Upper lobe of right lung (tissue), 1 donor: ENCODE measurements around the gene YPEL2. TPM values are rescaled to one million over a fixed set of nuclear protein-coding genes. Genes with fewer than 3 reads are reported as not detected.

ENCODE experiments used
- ATAC-seq: fragments of 200-7000 bp; cut with Tn5 transposase; one replicate; pipeline ENCODE4 v1.9.1; 2020; ENCODE audit warnings: mild to moderate bottlenecking, moderate library complexity
- DNase-seq: peaks from one replicate; pipeline ENCODE4 v3.0.0-alpha.2; 2020
- H3K27ac ChIP-seq: fragments of 200-600 bp; one replicate; pipeline ENCODE4 v1.8.0; 2022
- H3K27me3 ChIP-seq: fragments of 200-600 bp; one replicate; pipeline ENCODE4 v1.8.0; 2022; ENCODE audit warnings: mild to moderate bottlenecking
- H3K36me3 ChIP-seq: fragments of 200-600 bp; one replicate; pipeline ENCODE4 v1.8.0; 2022
- H3K4me1 ChIP-seq: fragments of 200-600 bp; one replicate; pipeline ENCODE4 v1.8.0; 2022
- H3K4me3 ChIP-seq: fragments of 200-600 bp; one replicate; pipeline ENCODE4 v1.8.0; 2022; ENCODE audit warnings: mild to moderate bottlenecking
- H3K9me3 ChIP-seq: fragments of 200-600 bp; one replicate; pipeline ENCODE4 v1.8.0; 2022
- CTCF ChIP-seq: fragments of 200-600 bp; IDR thresholded peaks from one replicate; pipeline ENCODE4 v1.8.0; 2022; ENCODE audit warnings: antibody characterized with exemption
- intact Hi-C: fragments of 100-400 bp; cut with DNase I; formaldehyde crosslinking; loops from one replicate; pipeline ENCODE4 v1.11.0; 2022
- total RNA-seq: library from RNA; stranded (reverse); fragmentation: NEBNext Ultra II Directional; extraction: Animal tissue kit (Norgen Biotek cat#: 25700); gene quantifications from one replicate; pipeline ENCODE4 v1.2.1, GENCODE V29; 2021
- donor health status: DM: no; HTN: yes; CAD: no; lungs with severe emphysema.

Gene YPEL2
- total RNA-seq, 1 donor from 2014 or later, result 19.6 TPM

GRCh38 chr17:59292174-59292523 is 39.3 kb upstream of the YPEL2 start:
- intact Hi-C loops, result no loop called here
- no peaks in the 10 kb centered on the region for H3K9me3 ChIP-seq
- TF ChIP-seq CTCF, result no peak
- peaks cover 9% of the 10 kb centered on the region for H3K4me1 ChIP-seq
- no peak overlapping the region for H3K27ac ChIP-seq
- no peaks in the 10 kb centered on the region for H3K27me3 ChIP-seq
- H3K4me3 ChIP-seq, result no peak overlapping the region
- no peak for DNase-seq
- no peaks in the 10 kb centered on the region for H3K36me3 ChIP-seq
- ATAC-seq, result no peak

- no peak overlapping the region for H3K27ac ChIP-seq
- no peaks in the 10 kb centered on the region for H3K4me1 ChIP-seq
- H3K27me3 ChIP-seq, result no peaks in the 10 kb centered on the region
- H3K4me3 ChIP-seq, result no peak overlapping the region
- no peaks in the 10 kb centered on the region for H3K36me3 ChIP-seq
- DNase-seq (no peak), ATAC-seq (no peak)
- H3K9me3 ChIP-seq, result no peaks in the 10 kb centered on the region
- TF ChIP-seq CTCF, result no peak
- intact Hi-C loops, result no loop called here
Measured at GRCh38 chr17:59296190-59296589, 35.3 kb upstream of the YPEL2 start.

GRCh38 chr17:59298521-59298920 is 32.9 kb upstream of the YPEL2 start:
- TF ChIP-seq CTCF, result no peak
- Histone ChIP-seq H3K4me3 (no peak overlapping the region), H3K27me3 (no peaks in the 10 kb centered on the region), H3K9me3 (no peaks in the 10 kb centered on the region), H3K27ac (no peak overlapping the region), H3K4me1 (no peaks in the 10 kb centered on the region), H3K36me3 (no peaks in the 10 kb centered on the region)
- DNase-seq (no peak), ATAC-seq (no peak)
- intact Hi-C loops, result no loop called here

DNA sequence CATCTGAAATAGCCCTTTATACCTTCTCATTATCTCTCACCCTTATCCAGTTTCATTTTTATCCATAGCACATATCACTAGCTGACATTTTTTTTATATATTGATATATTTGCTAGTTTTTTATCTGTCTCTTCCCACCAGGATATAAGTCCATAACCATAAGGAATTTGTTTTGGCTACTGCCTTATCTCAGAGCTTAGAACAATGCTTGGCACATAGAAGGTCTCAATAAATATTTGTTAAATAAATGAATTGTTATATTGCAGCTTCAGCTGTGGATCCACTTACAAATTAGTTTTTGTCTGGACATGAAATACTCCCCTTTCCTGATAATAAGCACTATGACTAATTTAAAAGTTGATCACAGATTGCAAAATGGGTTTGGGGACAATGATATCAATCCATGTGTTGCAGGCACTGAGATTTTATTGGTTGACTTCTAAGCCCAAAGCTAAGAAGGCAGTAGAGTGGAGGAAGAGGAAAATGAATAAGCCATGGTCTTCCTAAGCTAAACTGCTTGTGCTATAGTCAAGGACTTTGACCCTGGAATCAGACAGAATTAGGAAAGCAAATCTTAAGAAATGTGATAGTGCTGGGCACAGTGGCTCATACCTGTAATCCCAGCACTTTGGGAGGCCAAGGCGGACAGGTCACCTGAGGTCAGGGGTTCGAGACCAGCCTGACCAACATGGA is 31.9 kb upstream of the YPEL2 start:
- Histone ChIP-seq H3K4me1 (no peaks in the 10 kb centered on the region), H3K4me3 (no peak overlapping the region), H3K27me3 (no peaks in the 10 kb centered on the region), H3K27ac (no peak overlapping the region), H3K36me3 (no peaks in the 10 kb centered on the region), H3K9me3 (no peaks in the 10 kb centered on the region)
- no peak for TF ChIP-seq CTCF
- no peak for DNase-seq
- no peak for ATAC-seq
- intact Hi-C loops, result no loop called here

DNA sequence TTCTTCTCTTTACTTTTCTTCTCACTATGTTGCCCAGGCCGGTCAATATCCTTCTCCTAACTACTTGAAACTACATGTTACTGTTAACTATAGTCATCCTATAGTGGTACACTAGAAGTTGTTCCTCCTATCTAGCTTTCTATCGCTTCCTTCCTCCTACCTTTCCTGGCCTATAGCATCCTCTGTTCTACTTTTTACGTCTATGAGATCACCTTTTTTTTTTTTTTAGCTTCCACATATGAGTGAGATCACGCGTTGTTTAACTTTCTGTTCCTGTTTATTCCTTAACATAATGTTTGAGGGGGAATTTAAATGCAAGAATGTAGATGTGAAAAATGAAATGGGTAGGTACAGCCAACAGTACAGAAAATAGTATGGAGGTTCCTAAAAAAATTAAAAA is 30.5 kb upstream of the YPEL2 start:
- intact Hi-C loops, result no loop called here
- no peak for TF ChIP-seq CTCF
- no peak for DNase-seq
- H3K4me3 ChIP-seq, result no peak overlapping the region
- no peak for ATAC-seq
- no peaks in the 10 kb centered on the region for H3K9me3 ChIP-seq
- H3K27me3 ChIP-seq, result no peaks in the 10 kb centered on the region
- no peaks in the 10 kb centered on the region for H3K36me3 ChIP-seq
- no peak overlapping the region for H3K27ac ChIP-seq
- no peaks in the 10 kb centered on the region for H3K4me1 ChIP-seq

DNA sequence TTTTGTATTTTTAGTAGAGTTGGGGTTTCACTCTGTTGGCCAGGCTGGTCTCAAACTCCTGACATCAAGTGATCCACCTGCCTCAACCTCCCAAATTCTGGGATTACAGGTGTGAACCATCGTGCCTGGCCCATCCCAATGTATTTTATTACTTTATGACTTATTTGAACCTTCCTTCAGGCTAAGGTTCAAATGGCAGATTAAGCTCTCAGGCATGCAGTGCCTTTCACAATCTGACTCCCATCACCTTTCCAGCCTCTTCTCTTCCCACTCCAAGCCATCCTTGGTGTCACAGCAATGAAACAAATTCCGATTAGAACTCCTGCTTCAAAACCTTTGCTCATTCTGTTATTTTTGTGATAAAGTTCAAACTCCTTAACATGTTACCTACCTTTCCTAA is 26.6 kb upstream of the YPEL2 start:
- no peak overlapping the region for H3K27ac ChIP-seq
- intact Hi-C loops, result no loop called here
- no peak for DNase-seq
- ATAC-seq, result no peak
- no peak overlapping the region for H3K4me3 ChIP-seq
- no peak for TF ChIP-seq CTCF
- H3K36me3 ChIP-seq, result no peaks in the 10 kb centered on the region
- H3K9me3 ChIP-seq, result no peaks in the 10 kb centered on the region
- no peaks in the 10 kb centered on the region for H3K4me1 ChIP-seq
- H3K27me3 ChIP-seq, result no peaks in the 10 kb centered on the region
